ENCODE data around the gene KCNK5.

The KCNK5 gene

DNA sequence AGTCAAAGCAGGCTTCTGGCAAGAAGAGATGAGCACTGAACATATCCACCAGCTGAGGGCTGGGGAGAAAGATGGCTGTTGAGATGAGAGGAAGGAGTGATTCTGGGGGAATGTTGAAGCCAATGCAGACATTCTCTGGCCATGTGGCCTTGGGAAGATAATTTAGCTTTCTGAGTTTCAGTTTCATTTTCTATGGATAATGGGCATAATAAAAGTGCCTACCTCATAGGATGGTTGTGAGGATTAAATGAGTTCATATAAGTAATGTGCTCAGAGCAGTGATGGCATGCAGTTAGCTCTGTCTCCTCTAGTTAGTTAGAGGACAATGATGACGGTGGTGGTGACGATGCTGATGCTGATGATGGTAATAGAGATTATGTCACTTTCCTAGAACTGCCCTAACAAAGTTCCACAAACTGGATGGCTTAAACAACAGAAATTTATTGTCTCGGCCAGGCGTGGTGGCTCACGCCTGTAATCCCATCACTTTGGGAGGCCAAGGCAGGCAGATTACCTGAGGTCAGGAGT is 18.5 kb upstream of the KCNK5 start:
- no peaks in the 10 kb centered on the region for H3K36me3 ChIP-seq (ENCODE audit: low read depth)
- ATAC-seq (ENCODE audit: low read depth) (no peak), DNase-seq (ENCODE audit: low spot score) (no peak)
- TF ChIP-seq, protein P1, sequence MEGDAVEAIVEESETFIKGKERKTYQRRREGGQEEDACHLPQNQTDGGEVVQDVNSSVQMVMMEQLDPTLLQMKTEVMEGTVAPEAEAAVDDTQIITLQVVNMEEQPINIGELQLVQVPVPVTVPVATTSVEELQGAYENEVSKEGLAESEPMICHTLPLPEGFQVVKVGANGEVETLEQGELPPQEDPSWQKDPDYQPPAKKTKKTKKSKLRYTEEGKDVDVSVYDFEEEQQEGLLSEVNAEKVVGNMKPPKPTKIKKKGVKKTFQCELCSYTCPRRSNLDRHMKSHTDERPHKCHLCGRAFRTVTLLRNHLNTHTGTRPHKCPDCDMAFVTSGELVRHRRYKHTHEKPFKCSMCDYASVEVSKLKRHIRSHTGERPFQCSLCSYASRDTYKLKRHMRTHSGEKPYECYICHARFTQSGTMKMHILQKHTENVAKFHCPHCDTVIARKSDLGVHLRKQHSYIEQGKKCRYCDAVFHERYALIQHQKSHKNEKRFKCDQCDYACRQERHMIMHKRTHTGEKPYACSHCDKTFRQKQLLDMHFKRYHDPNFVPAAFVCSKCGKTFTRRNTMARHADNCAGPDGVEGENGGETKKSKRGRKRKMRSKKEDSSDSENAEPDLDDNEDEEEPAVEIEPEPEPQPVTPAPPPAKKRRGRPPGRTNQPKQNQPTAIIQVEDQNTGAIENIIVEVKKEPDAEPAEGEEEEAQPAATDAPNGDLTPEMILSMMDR (IDR thresholded peaks at IDR 0.05; ENCODE audit: poor library complexity, severe bottlenecking): no peak
- no peak overlapping the region for H3K27ac ChIP-seq (ENCODE audit: poor library complexity, severe bottlenecking)
- no peak overlapping the region for H3K4me3 ChIP-seq (ENCODE audit: severe bottlenecking)
- H3K4me1 ChIP-seq (ENCODE audit: insufficient read depth, poor library complexity, severe bottlenecking): no peaks in the 10 kb centered on the region
- no peaks in the 10 kb centered on the region for H3K27me3 ChIP-seq (ENCODE audit: insufficient read depth, poor library complexity, severe bottlenecking)
- H3K9me3 ChIP-seq (ENCODE audit: severe bottlenecking): no peaks in the 10 kb centered on the region

DNA sequence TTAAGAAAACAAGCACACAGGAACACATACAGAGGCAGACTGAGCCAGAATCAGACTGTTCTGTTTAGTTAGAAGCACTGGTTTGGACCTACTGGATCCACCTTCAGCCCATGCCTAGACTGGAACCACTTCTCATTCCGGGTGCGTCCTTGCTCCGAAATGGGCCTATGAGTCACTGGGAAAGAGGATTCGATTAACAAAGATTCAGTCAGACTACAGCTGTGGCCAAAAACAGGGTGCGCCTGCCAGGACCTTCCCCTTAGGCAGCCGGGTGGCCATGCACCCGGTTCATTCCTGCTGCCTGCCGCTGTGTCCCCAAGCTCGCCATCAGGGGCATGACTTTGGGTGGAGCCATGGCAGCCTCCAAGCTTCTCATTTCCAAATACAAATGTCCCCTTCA is 14.5 kb upstream of the KCNK5 start:
- TF ChIP-seq, protein P1 (IDR thresholded peaks at IDR 0.05; ENCODE audit: poor library complexity, severe bottlenecking): no peak
- no peaks in the 10 kb centered on the region for H3K9me3 ChIP-seq (ENCODE audit: severe bottlenecking)
- ATAC-seq (ENCODE audit: low read depth) (no peak), DNase-seq (ENCODE audit: low spot score) (no peak)
- no peaks in the 10 kb centered on the region for H3K36me3 ChIP-seq (ENCODE audit: low read depth)
- H3K4me1 ChIP-seq (ENCODE audit: insufficient read depth, poor library complexity, severe bottlenecking): no peaks in the 10 kb centered on the region
- H3K4me3 ChIP-seq (ENCODE audit: severe bottlenecking): no peak overlapping the region
- no peak overlapping the region for H3K27ac ChIP-seq (ENCODE audit: poor library complexity, severe bottlenecking)
- H3K27me3 ChIP-seq (ENCODE audit: insufficient read depth, poor library complexity, severe bottlenecking): no peaks in the 10 kb centered on the region

DNA sequence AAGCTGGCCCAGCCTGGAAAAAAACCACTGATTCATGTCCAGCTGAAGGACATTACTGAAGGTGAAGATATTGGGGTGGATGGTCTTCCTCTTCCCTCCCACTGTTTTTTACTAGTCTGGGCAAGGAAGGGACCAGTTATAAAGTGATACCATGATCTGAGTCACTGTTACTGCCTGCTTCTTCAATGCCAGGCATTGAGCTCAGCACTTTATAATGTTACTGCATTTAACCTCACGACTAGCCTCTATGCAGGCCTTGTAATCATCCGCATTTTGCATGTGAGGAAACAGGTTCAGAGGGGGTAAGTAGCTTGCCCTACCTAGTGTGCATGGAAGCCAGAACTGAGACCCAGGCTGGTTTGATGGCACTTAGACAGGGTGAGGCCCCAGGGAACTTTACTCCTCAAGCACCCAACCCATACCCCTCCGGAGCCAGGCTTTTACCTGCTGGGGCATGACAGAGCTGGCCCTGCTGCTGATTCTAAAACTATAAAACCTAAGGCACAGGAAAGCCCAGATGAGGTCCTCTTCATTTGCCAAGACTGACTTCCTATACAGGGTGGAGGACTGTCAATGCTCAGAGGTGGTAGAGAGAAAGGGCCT is 11.0 kb upstream of the KCNK5 start:
- Histone ChIP-seq H3K4me1 (ENCODE audit: insufficient read depth, poor library complexity, severe bottlenecking) (no peaks in the 10 kb centered on the region), H3K9me3 (ENCODE audit: severe bottlenecking) (no peaks in the 10 kb centered on the region), H3K27me3 (ENCODE audit: insufficient read depth, poor library complexity, severe bottlenecking) (no peaks in the 10 kb centered on the region), H3K27ac (ENCODE audit: poor library complexity, severe bottlenecking) (no peak overlapping the region), H3K4me3 (ENCODE audit: severe bottlenecking) (no peak overlapping the region), H3K36me3 (ENCODE audit: low read depth) (no peaks in the 10 kb centered on the region)
- TF ChIP-seq, protein P1 (IDR thresholded peaks at IDR 0.05; ENCODE audit: poor library complexity, severe bottlenecking): no peak
- DNase-seq (ENCODE audit: low spot score) (no peak), ATAC-seq (ENCODE audit: low read depth) (no peak)

DNA sequence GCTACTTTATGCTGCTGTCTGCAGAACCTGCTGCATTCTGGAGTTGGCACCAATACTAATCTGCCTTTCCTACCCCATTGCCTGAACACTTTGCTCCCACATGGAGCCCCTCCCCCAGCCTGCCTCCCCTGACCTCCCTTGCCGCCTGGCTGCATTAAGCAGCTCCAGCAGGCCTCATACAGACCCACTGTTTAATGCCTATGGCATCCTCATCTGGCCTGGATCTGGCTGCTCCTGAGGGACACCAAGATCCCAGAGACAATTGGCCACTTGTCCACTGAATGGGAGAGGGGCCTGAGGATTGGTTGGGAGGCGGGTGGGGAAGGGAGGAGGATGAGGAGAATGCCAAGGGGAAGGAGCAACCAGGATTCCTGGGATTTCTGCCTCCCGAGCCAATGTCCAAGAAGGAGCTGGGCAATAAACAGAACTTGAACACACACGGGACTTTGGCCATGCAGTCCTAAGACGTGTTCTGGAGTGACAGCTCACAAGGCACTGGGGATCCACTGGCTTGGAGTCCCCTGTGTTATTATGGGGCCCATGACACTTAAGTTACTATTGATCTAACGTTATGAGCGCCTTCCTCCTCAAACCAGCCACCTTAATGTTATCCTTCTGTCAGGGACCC is 10.4 kb upstream of the KCNK5 start:
- DNase-seq (ENCODE audit: low spot score): no peak
- H3K4me1 ChIP-seq (ENCODE audit: insufficient read depth, poor library complexity, severe bottlenecking): no peaks in the 10 kb centered on the region
- no peak for ATAC-seq (ENCODE audit: low read depth)
- H3K36me3 ChIP-seq (ENCODE audit: low read depth): no peaks in the 10 kb centered on the region
- no peak overlapping the region for H3K27ac ChIP-seq (ENCODE audit: poor library complexity, severe bottlenecking)
- no peaks in the 10 kb centered on the region for H3K9me3 ChIP-seq (ENCODE audit: severe bottlenecking)
- H3K27me3 ChIP-seq (ENCODE audit: insufficient read depth, poor library complexity, severe bottlenecking): no peaks in the 10 kb centered on the region
- no peak overlapping the region for H3K4me3 ChIP-seq (ENCODE audit: severe bottlenecking)
- TF ChIP-seq, protein P1 (IDR thresholded peaks at IDR 0.05; ENCODE audit: poor library complexity, severe bottlenecking): no peak

DNA sequence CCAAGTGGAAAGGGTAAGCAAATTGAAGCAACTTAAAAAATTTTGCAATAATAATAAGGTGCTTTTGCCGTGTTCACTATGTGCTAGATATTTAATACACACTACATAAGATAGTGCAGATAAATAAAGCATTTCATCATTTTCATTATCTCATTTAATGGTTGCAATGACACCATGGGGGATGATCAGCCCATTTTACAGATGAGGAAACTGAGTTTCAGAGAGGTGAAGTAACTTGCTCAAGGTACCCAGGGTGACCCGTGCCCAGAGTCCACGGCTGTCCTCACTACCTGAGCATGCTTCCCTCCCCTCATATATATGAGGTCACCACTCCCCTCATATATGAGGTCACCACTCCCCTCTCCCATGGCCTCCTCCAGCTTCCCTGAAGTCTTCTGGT is 7.5 kb upstream of the KCNK5 start:
- Histone ChIP-seq H3K27me3 (ENCODE audit: insufficient read depth, poor library complexity, severe bottlenecking) (no peaks in the 10 kb centered on the region), H3K27ac (ENCODE audit: poor library complexity, severe bottlenecking) (no peak overlapping the region), H3K4me3 (ENCODE audit: severe bottlenecking) (no peak overlapping the region)

More for the DNA sequence above, 7.5 kb upstream of the KCNK5 start:
- TF ChIP-seq, protein P1 (IDR thresholded peaks at IDR 0.05; ENCODE audit: poor library complexity, severe bottlenecking): no peak
- Histone ChIP-seq H3K9me3 (ENCODE audit: severe bottlenecking) (no peaks in the 10 kb centered on the region), H3K36me3 (ENCODE audit: low read depth) (no peaks in the 10 kb centered on the region), H3K4me1 (ENCODE audit: insufficient read depth, poor library complexity, severe bottlenecking) (no peaks in the 10 kb centered on the region)
- ATAC-seq (ENCODE audit: low read depth): no peak
- no peak for DNase-seq (ENCODE audit: low spot score)

Data from RWPE2 (cell line).